ENCODE data around the gene ELP2.

Gene ELP2

DNA sequence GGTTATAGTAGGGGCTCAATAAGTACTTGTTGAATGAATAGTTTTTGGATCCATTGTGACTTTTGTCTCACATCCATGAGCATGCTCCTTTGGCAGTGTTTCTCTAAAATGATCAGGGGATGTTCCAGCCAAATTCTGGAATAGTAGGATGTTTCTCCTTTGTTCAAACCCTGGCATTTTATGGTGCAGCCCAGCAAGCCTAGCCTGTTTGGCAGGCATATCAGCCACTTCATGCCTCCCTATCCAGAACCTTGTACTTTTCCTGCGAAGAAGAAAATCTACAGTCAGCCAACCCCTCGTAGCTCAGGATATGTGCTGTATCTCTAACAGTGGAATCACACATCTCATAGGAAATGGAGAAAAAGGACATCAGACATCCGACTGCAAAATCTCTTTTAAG is 35.3 kb upstream of the ELP2 start:
- TF ChIP-seq, protein P1, sequence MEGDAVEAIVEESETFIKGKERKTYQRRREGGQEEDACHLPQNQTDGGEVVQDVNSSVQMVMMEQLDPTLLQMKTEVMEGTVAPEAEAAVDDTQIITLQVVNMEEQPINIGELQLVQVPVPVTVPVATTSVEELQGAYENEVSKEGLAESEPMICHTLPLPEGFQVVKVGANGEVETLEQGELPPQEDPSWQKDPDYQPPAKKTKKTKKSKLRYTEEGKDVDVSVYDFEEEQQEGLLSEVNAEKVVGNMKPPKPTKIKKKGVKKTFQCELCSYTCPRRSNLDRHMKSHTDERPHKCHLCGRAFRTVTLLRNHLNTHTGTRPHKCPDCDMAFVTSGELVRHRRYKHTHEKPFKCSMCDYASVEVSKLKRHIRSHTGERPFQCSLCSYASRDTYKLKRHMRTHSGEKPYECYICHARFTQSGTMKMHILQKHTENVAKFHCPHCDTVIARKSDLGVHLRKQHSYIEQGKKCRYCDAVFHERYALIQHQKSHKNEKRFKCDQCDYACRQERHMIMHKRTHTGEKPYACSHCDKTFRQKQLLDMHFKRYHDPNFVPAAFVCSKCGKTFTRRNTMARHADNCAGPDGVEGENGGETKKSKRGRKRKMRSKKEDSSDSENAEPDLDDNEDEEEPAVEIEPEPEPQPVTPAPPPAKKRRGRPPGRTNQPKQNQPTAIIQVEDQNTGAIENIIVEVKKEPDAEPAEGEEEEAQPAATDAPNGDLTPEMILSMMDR (IDR thresholded peaks at IDR 0.05; ENCODE audit: extremely low read depth, missing control alignments) = no peak
- DNase-seq (ENCODE audit: low spot score) = no peak

DNA sequence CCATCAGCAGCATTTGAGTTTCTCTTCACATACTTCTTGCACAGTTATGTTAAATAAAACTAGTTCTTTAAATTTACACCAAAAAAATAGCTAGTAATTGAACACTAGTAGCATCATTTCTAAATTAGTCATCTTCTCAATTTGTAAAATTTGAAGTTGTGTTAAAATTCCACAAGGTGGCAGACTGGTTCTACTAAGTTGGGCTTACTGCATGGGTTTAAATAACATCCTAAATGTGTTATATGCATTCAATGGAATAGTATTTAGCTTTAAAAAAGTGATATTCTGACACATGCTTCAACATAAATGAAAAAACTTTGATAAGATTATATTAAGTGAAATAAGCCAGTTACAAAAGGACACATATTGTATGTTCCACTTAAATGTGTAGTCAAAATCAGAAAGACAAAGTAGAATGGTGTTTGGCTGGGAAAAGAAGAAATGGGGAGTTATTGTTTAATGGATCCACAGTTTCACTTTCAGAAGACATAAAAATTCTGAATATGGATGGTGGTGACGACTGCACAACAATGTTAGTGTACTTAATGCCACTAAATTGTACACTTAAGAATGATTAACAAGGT is 33.7 kb upstream of the ELP2 start:
- DNase-seq (ENCODE audit: low spot score) = peak; percentile 47
- TF ChIP-seq, protein P1 (IDR thresholded peaks at IDR 0.05; ENCODE audit: extremely low read depth, missing control alignments) = peak; percentile 23

DNA sequence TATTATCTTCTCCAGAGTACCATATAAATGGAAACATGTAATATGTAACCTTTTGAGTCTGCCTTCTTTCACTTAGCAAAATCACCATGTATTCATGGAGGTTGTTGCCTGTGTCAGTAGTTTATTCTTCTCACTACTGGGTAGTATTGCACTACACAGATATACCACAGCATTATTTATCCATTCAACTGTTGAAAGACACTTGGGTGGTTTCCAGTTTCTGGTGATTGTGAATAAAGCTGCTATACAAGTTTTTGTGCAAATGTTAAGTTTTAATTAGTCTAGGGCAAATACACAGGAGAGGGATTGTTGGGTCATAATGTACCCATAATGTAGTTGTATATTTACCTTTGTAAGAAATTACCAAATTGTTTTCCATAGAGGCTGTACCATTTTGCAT is 32.7 kb upstream of the ELP2 start:
- DNase-seq (ENCODE audit: low spot score) = no peak
- TF ChIP-seq, protein P1 (IDR thresholded peaks at IDR 0.05; ENCODE audit: extremely low read depth, missing control alignments) = no peak

DNA sequence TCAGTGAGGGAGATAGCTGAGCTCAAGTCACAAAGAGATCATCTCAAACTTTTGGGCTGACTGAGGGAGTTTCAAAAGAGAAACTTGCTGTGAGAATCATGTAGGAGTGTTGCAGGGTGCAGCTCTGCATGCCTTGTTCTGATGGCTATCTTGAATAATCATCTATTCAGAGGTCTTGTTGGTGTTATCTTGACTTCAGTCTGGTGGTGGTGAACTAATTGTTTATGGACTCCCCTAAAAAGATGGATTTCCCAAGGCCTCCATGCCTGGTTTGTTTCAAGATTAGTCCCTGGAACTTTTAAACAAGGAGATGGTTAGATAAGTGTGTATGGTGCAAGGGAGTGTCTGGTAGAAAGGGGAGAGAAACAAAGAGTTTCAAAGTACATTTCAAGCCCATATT is 30.4 kb upstream of the ELP2 start:
- TF ChIP-seq, protein P1 (IDR thresholded peaks at IDR 0.05; ENCODE audit: extremely low read depth, missing control alignments) = no peak
- no peak for DNase-seq (ENCODE audit: low spot score)

DNA sequence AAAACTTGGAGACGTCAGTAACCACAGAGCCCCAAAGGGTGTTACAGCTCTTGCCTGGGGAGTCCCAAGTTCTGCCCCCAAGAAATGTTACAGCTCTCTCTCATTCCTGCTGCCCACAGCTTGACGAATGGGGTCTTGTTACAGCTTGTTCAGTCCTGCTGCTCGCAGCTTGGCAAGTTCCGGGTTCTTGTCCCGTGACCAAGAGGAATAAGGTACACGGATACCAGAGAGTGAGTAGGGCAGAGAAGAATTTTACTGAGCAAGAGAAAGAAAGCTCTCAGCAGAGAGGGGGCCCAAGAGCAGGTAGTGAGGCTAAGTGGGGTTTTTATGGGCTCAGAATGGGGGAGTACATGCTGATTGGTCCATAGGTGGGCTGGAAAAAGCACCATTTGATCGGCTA is 27.8 kb upstream of the ELP2 start:
- TF ChIP-seq, protein P1 (IDR thresholded peaks at IDR 0.05; ENCODE audit: extremely low read depth, missing control alignments) = no peak
- no peak for DNase-seq (ENCODE audit: low spot score)

DNA sequence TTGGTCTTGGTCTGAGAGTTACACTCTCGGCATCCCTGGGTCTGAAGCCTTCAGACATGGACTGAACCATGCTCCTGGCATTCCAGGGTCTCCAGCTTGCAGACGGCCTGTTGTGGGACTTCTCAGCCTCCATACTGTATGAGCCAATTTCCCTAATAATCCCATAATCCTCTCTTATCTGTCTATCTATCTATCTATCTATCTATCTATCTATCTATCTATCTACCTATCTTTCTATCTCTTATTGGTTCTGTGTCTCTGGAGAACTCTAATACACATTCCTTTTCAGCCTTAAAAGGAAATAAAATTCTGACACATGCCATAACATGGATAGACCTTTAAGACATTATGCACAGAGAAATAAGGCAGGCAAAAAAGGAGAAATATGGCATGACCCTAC is 24.9 kb upstream of the ELP2 start:
- TF ChIP-seq, protein P1 (IDR thresholded peaks at IDR 0.05; ENCODE audit: extremely low read depth, missing control alignments) = no peak
- no peak for DNase-seq (ENCODE audit: low spot score)

DNA sequence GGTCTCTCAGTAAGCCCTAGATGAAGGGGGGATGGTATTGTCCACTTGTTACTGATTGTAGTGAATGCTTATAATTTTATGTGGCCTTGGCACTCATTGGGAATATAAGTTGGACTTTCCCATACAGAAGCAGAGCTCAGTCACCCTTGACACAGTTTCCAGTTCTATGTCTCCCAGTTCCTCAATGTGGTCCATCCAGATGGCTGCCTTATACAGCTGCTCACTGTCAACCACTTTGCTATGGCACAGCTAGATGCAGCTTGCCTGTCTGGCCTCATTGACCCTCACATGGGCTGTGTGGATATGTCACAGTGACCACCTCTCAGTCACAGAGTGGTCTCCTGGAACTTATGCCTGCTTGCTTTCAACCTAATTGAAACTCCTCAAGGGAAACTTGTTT is 22.2 kb upstream of the ELP2 start:
- DNase-seq (ENCODE audit: low spot score) = no peak
- TF ChIP-seq, protein P1 (IDR thresholded peaks at IDR 0.05; ENCODE audit: extremely low read depth, missing control alignments) = no peak
